Neural cell (in vitro differentiated cells): ENCODE measurements around the gene ATP10D. TPM values are rescaled to one million over a fixed set of nuclear protein-coding genes. Genes with fewer than 3 reads are reported as not detected.
"Not testable (repeated sequence)": the region's sequence is repeated elsewhere in the genome, so short reads cannot be mapped to it uniquely, and the experiment has no call there.

ENCODE experiments used
- H2AFZ ChIP-seq: fragments of 200-600, 300-800 bp; sonication (generic), shearing (Covaris generic); 2 replicates; pipeline ENCODE4 v1.6.0; 2014; ENCODE audit warnings: low read depth, mild to moderate bottlenecking, antibody characterized with exemption, low read length, moderate library complexity
- H3F3A ChIP-seq: fragments of 200-600 bp; shearing (Covaris generic); 2 replicates; pipeline ENCODE4 v1.6.1; 2016; ENCODE audit warnings: mild to moderate bottlenecking, moderate library complexity, mixed read lengths, antibody characterized with exemption, low read length; ENCODE audit not compliant: insufficient read depth, poor library complexity, severe bottlenecking
- H3K27ac ChIP-seq: fragments of 200-600, 300-800 bp; sonication (generic), shearing (Covaris generic); 2 replicates; pipeline ENCODE4 v1.5.1; 2014; ENCODE audit warnings: mild to moderate bottlenecking, low read length, moderate library complexity
- H3K27me3 ChIP-seq: fragments of 300-800, 200-600 bp; sonication (generic), shearing (Covaris generic); 2 replicates; pipeline ENCODE4 v1.6.0; 2014; ENCODE audit warnings: mild to moderate bottlenecking, low read depth, low read length, moderate library complexity; ENCODE audit not compliant: insufficient read depth
- H3K36me3 ChIP-seq: fragments of 300-800, 200-600 bp; sonication (generic), shearing (Covaris generic); 2 replicates; pipeline ENCODE4 v1.5.1; 2014; ENCODE audit warnings: mild to moderate bottlenecking, antibody characterized with exemption, low read length, moderate library complexity; ENCODE audit not compliant: insufficient read depth
- H3K4me2 ChIP-seq: fragments of 300-800, 200-600 bp; sonication (generic), shearing (Covaris generic); 2 replicates; pipeline ENCODE4 v1.6.0; 2014; ENCODE audit warnings: mild to moderate bottlenecking, low read length
- H3K4me3 ChIP-seq: fragments of 300-800, 200-600 bp; sonication (generic), shearing (Covaris generic); 2 replicates; pipeline ENCODE4 v1.5.1; 2014; ENCODE audit warnings: mild to moderate bottlenecking, low read length, moderate library complexity
- H3K79me2 ChIP-seq: fragments of 200-600 bp; shearing (Covaris generic); replicated peaks from 2 replicates; pipeline ENCODE4 v1.6.0; 2014; ENCODE audit warnings: mild to moderate bottlenecking, low read length, moderate library complexity; ENCODE audit not compliant: insufficient read depth
- H3K9ac ChIP-seq: fragments of 300-800, 200-600 bp; sonication (generic), shearing (Covaris generic); 2 replicates; pipeline ENCODE4 v1.6.1; 2016; ENCODE audit warnings: mild to moderate bottlenecking, low read length, mixed read lengths
- H3K9me2 ChIP-seq: fragments of 200-600 bp; shearing (Covaris generic); 2 replicates; pipeline ENCODE4 v1.6.1; 2016; ENCODE audit warnings: mild to moderate bottlenecking, low read length, mixed read lengths; ENCODE audit not compliant: insufficient read depth
- H3K9me3 ChIP-seq: fragments of 200-600, 300-800 bp; sonication (generic), shearing (Covaris generic); 2 replicates; pipeline ENCODE4 v1.6.1; 2016; ENCODE audit warnings: mild to moderate bottlenecking, mixed run types, low read length, moderate library complexity, mixed read lengths
- H4K20me1 ChIP-seq: fragments of 200-600 bp; shearing (Covaris generic); 2 replicates; pipeline ENCODE4 v1.6.1; 2016; ENCODE audit warnings: mild to moderate bottlenecking, mixed run types; ENCODE audit not compliant: insufficient read depth
- EP300 ChIP-seq: fragments of 450-650 bp; conservative IDR thresholded peaks from 2 replicates; pipeline ENCODE4 v1.6.1; 2014; ENCODE audit warnings: antibody characterized with exemption, mild to moderate bottlenecking, moderate library complexity; ENCODE audit not compliant: poor library complexity, severe bottlenecking
- EZH2 ChIP-seq: fragments of 200-600, 300-800 bp; shearing (Covaris generic), sonication (generic); IDR thresholded peaks from 2 replicates; pipeline ENCODE4 v1.6.1; 2014; ENCODE audit warnings: antibody characterized with exemption, low read length, borderline replicate concordance, mild to moderate bottlenecking; ENCODE audit not compliant: insufficient read depth, poor library complexity, severe bottlenecking
- MXI1 ChIP-seq: fragments of 450-650 bp; conservative IDR thresholded peaks from 2 replicates; pipeline ENCODE4 v1.6.1; 2014; ENCODE audit warnings: antibody characterized with exemption, mild to moderate bottlenecking; ENCODE audit not compliant: poor library complexity, severe bottlenecking
- POLR2AphosphoS5 ChIP-seq: IDR thresholded peaks from 2 replicates; pipeline ENCODE4 v1.6.1; 2012
- RAD21 ChIP-seq: fragments of 450-650 bp; conservative IDR thresholded peaks from 2 replicates; pipeline ENCODE4 v1.6.1; 2014; ENCODE audit warnings: antibody characterized with exemption, mild to moderate bottlenecking, moderate library complexity
- SMC3 ChIP-seq: fragments of 450-650 bp; conservative IDR thresholded peaks from 2 replicates; pipeline ENCODE4 v1.6.1; 2014; ENCODE audit warnings: antibody characterized with exemption, mild to moderate bottlenecking, moderate library complexity; ENCODE audit not compliant: poor library complexity
- TAF1 ChIP-seq: IDR thresholded peaks from 2 replicates; pipeline ENCODE4 v1.6.1; 2012; ENCODE audit warnings: low read depth
- polyA plus RNA-seq: library from polyadenylated mRNA; depleted of rRNA; stranded (reverse); fragments of >200 nt; gene quantifications from 2 replicates; pipeline ENCODE4 v1.2.3, GENCODE V29; 2014
- TF ChIP-seq, protein P1 (sequence below): fragments of 450-650 bp; IDR thresholded peaks from 2 replicates; pipeline ENCODE4 v1.5.1; 2014; ENCODE audit warnings: antibody characterized with exemption, mild to moderate bottlenecking, moderate library complexity; ENCODE audit not compliant: poor library complexity, severe bottlenecking
- TF ChIP-seq, protein P2 (sequence below): IDR thresholded peaks from 2 replicates; pipeline ENCODE4 v1.6.1; 2012; ENCODE audit warnings: borderline replicate concordance

ATP10D gene
- polyA plus RNA-seq, 1 donor from 2014 or later: 4.5 TPM

DNA sequence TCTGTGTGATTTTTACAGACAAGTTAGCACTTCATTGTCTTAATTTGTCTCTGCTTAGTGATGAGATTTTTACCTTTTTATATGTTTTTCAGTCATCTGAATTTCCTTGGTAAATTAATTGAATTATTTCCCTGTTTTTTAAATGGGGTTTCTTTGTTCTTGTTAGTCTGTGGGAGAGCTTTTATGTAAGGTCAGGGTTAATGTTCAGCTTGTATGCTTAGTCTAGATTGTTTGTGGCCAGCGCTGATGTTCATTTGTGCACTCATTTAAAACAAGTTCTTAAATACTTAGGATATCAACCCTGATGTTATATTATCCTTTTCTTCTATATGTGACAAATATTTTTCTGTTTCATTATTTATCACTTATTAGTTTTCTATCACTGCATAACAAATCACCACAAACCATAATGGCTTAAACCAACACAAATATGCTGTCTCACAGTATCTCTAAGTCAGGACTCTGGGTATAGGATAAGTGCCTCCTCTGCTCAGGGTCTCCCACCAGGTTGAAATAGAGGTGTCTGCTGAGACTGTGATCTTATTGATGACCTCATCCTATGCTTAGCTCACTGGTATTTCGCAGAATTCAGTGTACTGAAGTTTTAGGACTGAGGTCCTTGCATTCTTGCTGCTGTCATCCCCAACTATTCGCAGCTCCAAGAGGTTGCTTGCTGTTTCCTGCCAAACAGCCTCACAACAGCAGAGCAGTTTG is 53.2 kb downstream of the ATP10D start:
- H3K27me3 ChIP-seq: no peaks in the 10 kb centered on the region
- no peaks in the 10 kb centered on the region for H3K9me2 ChIP-seq
- TF ChIP-seq EP300 (no peak), MXI1 (no peak), RAD21 (no peak), EZH2 (no peak), POLR2AphosphoS5 (no peak), TAF1 (no peak), SMC3 (no peak)
- TF ChIP-seq, protein P1, sequence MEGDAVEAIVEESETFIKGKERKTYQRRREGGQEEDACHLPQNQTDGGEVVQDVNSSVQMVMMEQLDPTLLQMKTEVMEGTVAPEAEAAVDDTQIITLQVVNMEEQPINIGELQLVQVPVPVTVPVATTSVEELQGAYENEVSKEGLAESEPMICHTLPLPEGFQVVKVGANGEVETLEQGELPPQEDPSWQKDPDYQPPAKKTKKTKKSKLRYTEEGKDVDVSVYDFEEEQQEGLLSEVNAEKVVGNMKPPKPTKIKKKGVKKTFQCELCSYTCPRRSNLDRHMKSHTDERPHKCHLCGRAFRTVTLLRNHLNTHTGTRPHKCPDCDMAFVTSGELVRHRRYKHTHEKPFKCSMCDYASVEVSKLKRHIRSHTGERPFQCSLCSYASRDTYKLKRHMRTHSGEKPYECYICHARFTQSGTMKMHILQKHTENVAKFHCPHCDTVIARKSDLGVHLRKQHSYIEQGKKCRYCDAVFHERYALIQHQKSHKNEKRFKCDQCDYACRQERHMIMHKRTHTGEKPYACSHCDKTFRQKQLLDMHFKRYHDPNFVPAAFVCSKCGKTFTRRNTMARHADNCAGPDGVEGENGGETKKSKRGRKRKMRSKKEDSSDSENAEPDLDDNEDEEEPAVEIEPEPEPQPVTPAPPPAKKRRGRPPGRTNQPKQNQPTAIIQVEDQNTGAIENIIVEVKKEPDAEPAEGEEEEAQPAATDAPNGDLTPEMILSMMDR: no peak
- TF ChIP-seq, protein P2, sequence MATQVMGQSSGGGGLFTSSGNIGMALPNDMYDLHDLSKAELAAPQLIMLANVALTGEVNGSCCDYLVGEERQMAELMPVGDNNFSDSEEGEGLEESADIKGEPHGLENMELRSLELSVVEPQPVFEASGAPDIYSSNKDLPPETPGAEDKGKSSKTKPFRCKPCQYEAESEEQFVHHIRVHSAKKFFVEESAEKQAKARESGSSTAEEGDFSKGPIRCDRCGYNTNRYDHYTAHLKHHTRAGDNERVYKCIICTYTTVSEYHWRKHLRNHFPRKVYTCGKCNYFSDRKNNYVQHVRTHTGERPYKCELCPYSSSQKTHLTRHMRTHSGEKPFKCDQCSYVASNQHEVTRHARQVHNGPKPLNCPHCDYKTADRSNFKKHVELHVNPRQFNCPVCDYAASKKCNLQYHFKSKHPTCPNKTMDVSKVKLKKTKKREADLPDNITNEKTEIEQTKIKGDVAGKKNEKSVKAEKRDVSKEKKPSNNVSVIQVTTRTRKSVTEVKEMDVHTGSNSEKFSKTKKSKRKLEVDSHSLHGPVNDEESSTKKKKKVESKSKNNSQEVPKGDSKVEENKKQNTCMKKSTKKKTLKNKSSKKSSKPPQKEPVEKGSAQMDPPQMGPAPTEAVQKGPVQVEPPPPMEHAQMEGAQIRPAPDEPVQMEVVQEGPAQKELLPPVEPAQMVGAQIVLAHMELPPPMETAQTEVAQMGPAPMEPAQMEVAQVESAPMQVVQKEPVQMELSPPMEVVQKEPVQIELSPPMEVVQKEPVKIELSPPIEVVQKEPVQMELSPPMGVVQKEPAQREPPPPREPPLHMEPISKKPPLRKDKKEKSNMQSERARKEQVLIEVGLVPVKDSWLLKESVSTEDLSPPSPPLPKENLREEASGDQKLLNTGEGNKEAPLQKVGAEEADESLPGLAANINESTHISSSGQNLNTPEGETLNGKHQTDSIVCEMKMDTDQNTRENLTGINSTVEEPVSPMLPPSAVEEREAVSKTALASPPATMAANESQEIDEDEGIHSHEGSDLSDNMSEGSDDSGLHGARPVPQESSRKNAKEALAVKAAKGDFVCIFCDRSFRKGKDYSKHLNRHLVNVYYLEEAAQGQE: no peak
- no peak overlapping the region for H3K4me3 ChIP-seq
- no peaks in the 10 kb centered on the region for H3K9me3 ChIP-seq
- no peaks in the 10 kb centered on the region for H4K20me1 ChIP-seq
- H3K27ac ChIP-seq: no peak overlapping the region
- H3K36me3 ChIP-seq: no peaks in the 10 kb centered on the region
- H3F3A ChIP-seq: no peaks in the 10 kb centered on the region
- no peak overlapping the region for H3K9ac ChIP-seq
- H3K4me2 ChIP-seq: no peak overlapping the region
- H2AFZ ChIP-seq: no peak overlapping the region
- H3K79me2 ChIP-seq: no peaks in the 10 kb centered on the region

DNA sequence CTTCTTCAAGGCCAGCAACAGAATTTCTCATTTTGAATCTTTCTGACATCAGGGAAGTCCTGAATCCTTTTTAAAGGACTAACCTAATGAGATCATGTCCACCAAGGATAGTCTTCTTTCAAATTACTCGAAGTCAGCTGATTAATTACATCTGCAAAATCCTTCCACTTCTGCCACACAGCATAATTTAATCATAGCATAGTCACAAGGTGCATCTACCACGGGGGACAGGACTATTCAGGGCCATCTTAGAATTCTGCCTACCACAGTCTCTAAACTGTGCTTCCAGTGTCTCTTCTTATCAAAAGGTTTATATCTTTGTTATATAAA is 53.7 kb downstream of the ATP10D start:
- Histone ChIP-seq H3K79me2 (no peaks in the 10 kb centered on the region), H4K20me1 (no peaks in the 10 kb centered on the region), H3K4me2 (no peak overlapping the region), H3F3A (no peaks in the 10 kb centered on the region), H3K36me3 (no peaks in the 10 kb centered on the region), H3K9ac (no peak overlapping the region), H3K9me3 (no peaks in the 10 kb centered on the region), H3K27me3 (no peaks in the 10 kb centered on the region), H3K27ac (no peak overlapping the region), H3K9me2 (no peaks in the 10 kb centered on the region), H2AFZ (no peak overlapping the region), H3K4me3 (no peak overlapping the region)
- TF ChIP-seq RAD21: no peak

DNA sequence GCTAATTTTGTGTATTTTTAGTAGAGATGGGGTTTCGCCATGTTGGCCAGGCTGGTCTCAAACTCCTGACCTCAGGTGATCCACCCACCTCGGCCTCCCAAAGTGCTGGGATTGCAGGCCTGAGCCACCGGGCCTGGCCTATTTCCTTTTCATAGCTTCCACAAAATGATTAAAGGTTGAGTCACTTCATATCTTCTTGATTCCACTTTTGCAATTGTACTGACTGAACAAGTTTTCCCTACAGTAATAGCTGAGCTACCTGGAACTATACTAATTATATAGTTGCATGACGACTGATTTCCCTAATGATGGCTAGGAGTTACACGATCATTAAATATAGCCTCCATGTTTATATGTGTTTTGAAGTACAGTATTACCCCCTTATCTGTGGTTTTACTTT is 57.6 kb downstream of the ATP10D start:
- not testable (repeated sequence) for H3K9ac ChIP-seq, H3K4me3 ChIP-seq, H3K79me2 ChIP-seq, H3K9me3 ChIP-seq, H3K36me3 ChIP-seq, H2AFZ ChIP-seq, H4K20me1 ChIP-seq, H3F3A ChIP-seq, H3K9me2 ChIP-seq, H3K27ac ChIP-seq, H3K27me3 ChIP-seq, H3K4me2 ChIP-seq
